ENCODE data around the gene BACE2. TPM values are rescaled to one million over a fixed set of nuclear protein-coding genes. Genes with fewer than 3 reads are reported as not detected.

The BACE2 gene
- total RNA-seq, 1 donor: 85.8 TPM

GRCh38 chr21:41325138-41325912, 157.4 kb downstream of the BACE2 start:
- Histone ChIP-seq H3K36me3 (ENCODE audit: insufficient read depth, low read length) (no peaks in the 10 kb centered on the region), H3K27me3 (ENCODE audit: insufficient read depth, low read length) (no peaks in the 10 kb centered on the region), H3K79me2 (ENCODE audit: insufficient read depth, low read length) (no peaks in the 10 kb centered on the region), H3K9me3 (ENCODE audit: low read depth, low read length) (no peaks in the 10 kb centered on the region), H3K4me3 (ENCODE audit: insufficient read depth, low read length) (no peak overlapping the region), H4K20me1 (ENCODE audit: insufficient read depth, low read length) (no peaks in the 10 kb centered on the region), H2AFZ (ENCODE audit: low read length) (no peak overlapping the region), H3K27ac (ENCODE audit: low read depth, low read length) (no peak overlapping the region), H3K4me2 (ENCODE audit: insufficient read depth, low read length) (no peak overlapping the region), H3K4me1 (ENCODE audit: insufficient read depth, low read length) (no peaks in the 10 kb centered on the region)
- no peak for DNase-seq (ENCODE audit: insufficient read length, low spot score, missing footprints)
- TF ChIP-seq CTCF (IDR thresholded peaks at IDR 0.05; ENCODE audit: extremely low read depth, low read depth, low read length): no peak

GRCh38 chr21:41326414-41327080, 158.6 kb downstream of the BACE2 start:
- TF ChIP-seq CTCF (IDR thresholded peaks at IDR 0.05; ENCODE audit: extremely low read depth, low read depth, low read length): no peak
- Histone ChIP-seq H3K4me1 (ENCODE audit: insufficient read depth, low read length) (no peaks in the 10 kb centered on the region), H4K20me1 (ENCODE audit: insufficient read depth, low read length) (no peaks in the 10 kb centered on the region), H3K9me3 (ENCODE audit: low read depth, low read length) (no peaks in the 10 kb centered on the region), H3K4me3 (ENCODE audit: insufficient read depth, low read length) (no peak overlapping the region), H3K27me3 (ENCODE audit: insufficient read depth, low read length) (no peaks in the 10 kb centered on the region), H3K27ac (ENCODE audit: low read depth, low read length) (no peak overlapping the region), H3K36me3 (ENCODE audit: insufficient read depth, low read length) (no peaks in the 10 kb centered on the region), H2AFZ (ENCODE audit: low read length) (no peak overlapping the region), H3K79me2 (ENCODE audit: insufficient read depth, low read length) (no peaks in the 10 kb centered on the region), H3K4me2 (ENCODE audit: insufficient read depth, low read length) (no peak overlapping the region)
- DNase-seq (ENCODE audit: insufficient read length, low spot score, missing footprints): no peak

DNA sequence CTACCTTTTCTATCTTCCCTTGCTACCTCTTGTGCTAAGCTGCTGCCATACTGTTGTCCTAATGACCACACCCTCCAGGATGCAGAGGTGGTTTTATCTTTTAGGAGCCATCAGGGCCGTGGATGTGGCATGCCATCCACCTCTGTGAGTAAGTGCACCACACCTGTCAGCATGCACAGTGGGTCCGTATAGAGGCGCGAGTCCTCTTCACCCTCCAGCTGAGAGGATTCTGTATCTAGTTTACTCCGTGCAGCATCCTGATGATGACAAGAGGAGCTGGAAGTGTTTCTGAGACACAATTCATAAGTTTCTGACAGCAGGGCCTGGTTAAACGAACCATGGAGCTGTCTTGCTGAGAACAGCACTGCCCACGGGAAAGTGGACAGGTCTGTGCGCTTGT, 159.8 kb downstream of the BACE2 start:
- H3K27ac ChIP-seq (ENCODE audit: low read depth, low read length): no peak overlapping the region
- no peaks in the 10 kb centered on the region for H3K36me3 ChIP-seq (ENCODE audit: insufficient read depth, low read length)
- H3K4me3 ChIP-seq (ENCODE audit: insufficient read depth, low read length): no peak overlapping the region
- no peaks in the 10 kb centered on the region for H3K9me3 ChIP-seq (ENCODE audit: low read depth, low read length)
- TF ChIP-seq CTCF (IDR thresholded peaks at IDR 0.05; ENCODE audit: extremely low read depth, low read depth, low read length): no peak
- H3K4me1 ChIP-seq (ENCODE audit: insufficient read depth, low read length): no peaks in the 10 kb centered on the region
- no peaks in the 10 kb centered on the region for H3K79me2 ChIP-seq (ENCODE audit: insufficient read depth, low read length)
- H4K20me1 ChIP-seq (ENCODE audit: insufficient read depth, low read length): no peaks in the 10 kb centered on the region
- no peak overlapping the region for H2AFZ ChIP-seq (ENCODE audit: low read length)
- H3K4me2 ChIP-seq (ENCODE audit: insufficient read depth, low read length): no peak overlapping the region
- no peak for DNase-seq (ENCODE audit: insufficient read length, low spot score, missing footprints)
- H3K27me3 ChIP-seq (ENCODE audit: insufficient read depth, low read length): no peaks in the 10 kb centered on the region
